Measurements from ENCODE around the gene CCDC40.

The CCDC40 gene

DNA sequence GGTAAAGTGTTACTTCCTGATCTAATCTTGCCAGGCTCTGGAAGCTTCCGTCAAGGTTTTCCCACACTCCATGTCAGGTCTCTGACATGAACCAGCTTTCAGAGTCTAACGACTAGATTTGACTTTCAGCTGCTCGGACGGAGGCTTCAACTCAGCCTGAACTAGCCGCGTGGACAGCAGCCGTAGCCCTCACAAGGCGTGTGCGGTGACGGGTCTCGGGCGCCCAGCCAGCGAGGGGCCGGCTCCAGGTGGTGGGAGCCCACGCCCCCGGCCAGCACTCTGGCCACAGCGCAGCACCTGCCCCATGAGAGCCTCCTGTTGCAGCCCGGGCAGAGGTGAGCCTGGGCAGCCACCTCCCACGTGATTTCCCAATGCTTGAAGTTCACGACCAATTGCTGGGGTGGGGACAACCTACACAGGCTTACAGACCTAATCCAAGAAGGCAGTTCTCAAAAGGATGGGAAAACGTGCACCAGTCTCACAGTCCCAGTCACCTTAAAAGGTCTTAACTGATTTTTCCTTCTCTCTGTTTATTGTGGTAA lies 46.3 kb upstream of the CCDC40 start:
- TF ChIP-seq, protein P1, sequence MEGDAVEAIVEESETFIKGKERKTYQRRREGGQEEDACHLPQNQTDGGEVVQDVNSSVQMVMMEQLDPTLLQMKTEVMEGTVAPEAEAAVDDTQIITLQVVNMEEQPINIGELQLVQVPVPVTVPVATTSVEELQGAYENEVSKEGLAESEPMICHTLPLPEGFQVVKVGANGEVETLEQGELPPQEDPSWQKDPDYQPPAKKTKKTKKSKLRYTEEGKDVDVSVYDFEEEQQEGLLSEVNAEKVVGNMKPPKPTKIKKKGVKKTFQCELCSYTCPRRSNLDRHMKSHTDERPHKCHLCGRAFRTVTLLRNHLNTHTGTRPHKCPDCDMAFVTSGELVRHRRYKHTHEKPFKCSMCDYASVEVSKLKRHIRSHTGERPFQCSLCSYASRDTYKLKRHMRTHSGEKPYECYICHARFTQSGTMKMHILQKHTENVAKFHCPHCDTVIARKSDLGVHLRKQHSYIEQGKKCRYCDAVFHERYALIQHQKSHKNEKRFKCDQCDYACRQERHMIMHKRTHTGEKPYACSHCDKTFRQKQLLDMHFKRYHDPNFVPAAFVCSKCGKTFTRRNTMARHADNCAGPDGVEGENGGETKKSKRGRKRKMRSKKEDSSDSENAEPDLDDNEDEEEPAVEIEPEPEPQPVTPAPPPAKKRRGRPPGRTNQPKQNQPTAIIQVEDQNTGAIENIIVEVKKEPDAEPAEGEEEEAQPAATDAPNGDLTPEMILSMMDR (conservative IDR thresholded peaks at IDR 0.05; ENCODE audit: low read depth): no peak
- DNase-seq (ENCODE audit: low spot score): no peak
- ChIA-PET CTCF (interaction anchor here (0.7 to 0.9 kb wide), 2 partner anchors 66 to 191 kb away, joined by 3 read pairs; no protein-coding TSS in a partner anchor), POLR2A (ENCODE audit: low non-redundant PET) (interaction anchor here (0.5 kb wide), 1 partner anchor 162 kb away, joined by 4 read pairs; no protein-coding TSS in a partner anchor)
- peak overlapping the region; percentile 13; the same call in 1 of the 2 replicates for H3K27ac ChIP-seq

DNA sequence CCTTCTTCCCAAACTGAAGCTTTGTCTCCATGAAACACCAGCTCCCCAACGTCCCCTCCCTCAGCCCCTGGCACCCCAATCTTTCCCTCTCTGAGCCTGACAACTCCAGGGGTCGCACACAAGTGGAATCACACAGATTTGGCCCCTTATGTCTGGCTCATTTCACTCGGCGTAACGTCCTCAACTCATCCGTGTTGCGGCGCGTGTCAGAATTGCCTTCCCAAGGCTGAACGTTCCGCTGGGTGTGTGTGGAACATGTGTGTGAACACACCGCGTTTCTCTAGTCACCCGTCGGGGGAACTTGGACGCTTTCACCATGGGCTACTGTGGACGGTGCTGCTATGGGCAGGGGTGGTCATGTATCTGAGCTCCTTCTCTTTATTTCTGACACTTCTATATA lies 45.7 kb upstream of the CCDC40 start:
- no peak for DNase-seq (ENCODE audit: low spot score)
- ChIA-PET CTCF (interaction anchor here (0.6 to 0.9 kb wide), 3 partner anchors 67 to 192 kb away, joined by 3 read pairs; no protein-coding TSS in a partner anchor), POLR2A (ENCODE audit: low non-redundant PET) (no interaction called here)
- TF ChIP-seq, protein P1 (conservative IDR thresholded peaks at IDR 0.05; ENCODE audit: low read depth): no peak
- H3K27ac ChIP-seq: peak overlapping the region; percentile 19; the same call in 1 of the 2 replicates

DNA sequence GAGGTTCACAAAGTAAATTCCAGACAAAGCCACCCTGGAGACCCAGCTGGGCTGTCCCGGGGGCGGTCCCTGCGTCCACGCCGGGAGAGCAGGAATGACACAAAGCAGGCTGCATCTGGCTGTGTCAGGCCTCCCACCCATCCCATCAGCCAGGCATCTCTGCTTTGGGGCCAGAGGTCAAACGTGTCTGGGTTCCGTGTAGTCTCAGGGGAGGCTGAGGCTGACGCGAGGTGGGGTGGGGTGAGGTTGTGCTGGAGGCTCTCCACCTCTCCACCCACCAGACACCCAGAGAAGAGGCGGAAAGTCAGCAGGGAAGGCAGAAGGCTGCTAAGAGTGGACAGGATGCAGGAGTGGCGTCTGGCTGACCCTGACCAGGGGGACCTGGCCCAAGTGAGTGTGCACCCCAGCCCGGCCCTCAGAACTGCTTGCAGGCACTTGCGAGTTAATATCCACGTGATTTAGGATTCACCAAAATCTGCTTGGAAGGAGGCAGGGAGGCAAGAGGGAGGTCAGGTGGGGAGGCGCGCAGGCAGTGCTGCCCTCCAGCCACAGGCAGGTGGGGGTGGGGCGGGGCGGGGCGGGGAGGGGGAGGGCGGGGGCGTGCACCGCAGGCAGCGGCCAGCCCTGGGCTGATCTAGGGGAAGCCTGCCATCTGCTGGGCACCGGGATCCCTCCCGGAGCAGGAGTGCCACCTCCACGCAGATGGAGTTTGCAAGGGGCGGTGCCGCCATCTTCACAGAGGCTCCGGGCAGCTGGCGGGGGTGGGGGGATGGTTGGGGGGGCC lies 45.1 kb upstream of the CCDC40 start:
- H3K27ac ChIP-seq: peak overlapping the region; percentile 86; the same call in 1 of the 2 replicates
- POLR2A ChIA-PET (ENCODE audit: low non-redundant PET): no interaction called here
- CTCF ChIA-PET: interaction anchor here (0.5 to 0.9 kb wide), 10 partner anchors 37 to 193 kb away, joined by 3 to 9 read pairs (median 4); no protein-coding TSS in a partner anchor
- DNase-seq (ENCODE audit: low spot score): peak; percentile 91
- TF ChIP-seq, protein P1 (conservative IDR thresholded peaks at IDR 0.05; ENCODE audit: low read depth): peak; percentile 67

DNA sequence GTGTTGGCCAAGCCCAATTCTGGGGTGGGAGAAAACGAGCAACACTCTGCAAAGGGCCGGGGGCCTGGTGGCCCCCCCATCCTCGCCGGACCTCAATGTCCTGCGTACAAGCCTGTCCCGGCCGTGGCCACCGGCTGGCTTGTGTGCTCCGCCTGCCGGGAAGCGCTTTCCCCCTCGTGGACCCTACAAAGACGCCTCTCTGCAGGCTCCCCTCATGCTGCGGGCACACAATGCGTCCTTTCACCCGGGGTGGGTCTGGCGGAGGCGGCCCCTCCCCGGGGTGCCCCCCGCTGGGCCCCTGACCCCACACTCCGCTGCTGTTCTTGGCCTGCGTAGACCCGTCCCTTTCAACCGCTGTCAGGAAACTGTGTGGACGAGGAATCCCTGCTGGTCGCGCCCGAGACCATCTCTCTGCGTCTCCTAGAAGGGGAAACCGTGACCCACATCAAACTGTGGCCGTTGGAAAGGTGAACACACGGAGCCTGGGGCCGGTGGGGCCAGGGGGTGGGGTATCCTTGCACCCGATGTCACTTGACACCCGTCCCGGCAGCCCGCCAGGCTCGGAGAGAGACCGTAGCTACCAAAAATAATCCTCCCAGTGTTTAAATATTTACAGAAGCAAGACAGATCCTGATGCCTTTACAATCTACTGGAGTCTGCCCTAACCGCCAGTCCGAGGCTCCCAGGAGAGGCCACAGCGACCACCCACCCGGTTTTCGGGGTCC lies 44.4 kb upstream of the CCDC40 start:
- TF ChIP-seq, protein P1 (conservative IDR thresholded peaks at IDR 0.05; ENCODE audit: low read depth): no peak
- DNase-seq (ENCODE audit: low spot score): no peak
- POLR2A ChIA-PET (ENCODE audit: low non-redundant PET): no interaction called here
- CTCF ChIA-PET: interaction anchor here (0.5 to 1.4 kb wide), 10 partner anchors 10 to 190 kb away, joined by 3 to 9 read pairs (median 4); no protein-coding TSS in a partner anchor
- peak overlapping the region; percentile 86 for H3K27ac ChIP-seq

DNA sequence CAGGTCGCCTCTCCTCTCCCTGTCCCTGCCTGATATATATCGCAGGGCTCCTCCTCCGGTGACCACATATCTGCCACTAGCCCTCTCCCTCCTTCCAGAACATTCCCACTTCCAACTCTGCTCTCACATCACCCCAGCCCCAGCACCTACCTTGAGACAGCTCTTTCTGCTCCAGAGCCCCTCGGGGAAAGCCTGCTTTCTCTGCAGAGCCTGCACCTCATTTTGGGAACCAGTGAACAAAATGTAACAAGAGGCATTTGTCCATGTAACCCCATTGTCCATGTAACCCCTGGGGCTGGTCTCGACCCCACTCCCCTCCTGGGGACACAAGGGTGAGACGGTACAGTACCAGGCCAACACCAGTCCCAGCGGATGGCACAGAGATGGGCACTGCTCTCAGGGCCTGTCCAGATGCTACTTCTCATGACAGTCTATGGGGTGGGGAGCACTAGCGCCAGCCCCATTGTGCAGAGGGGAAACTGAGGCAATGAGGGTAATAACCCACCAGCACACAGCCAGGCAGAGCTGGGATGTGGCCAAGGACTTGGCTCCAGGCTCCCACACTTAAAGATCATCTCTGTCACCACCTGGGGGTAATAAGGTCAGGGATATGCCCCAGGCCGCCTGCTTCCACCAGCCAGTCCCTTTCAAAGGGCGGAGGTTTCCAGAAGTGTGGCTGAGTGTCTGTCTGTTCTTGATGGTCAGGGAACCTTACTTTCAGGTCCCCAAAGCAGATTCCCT lies 43.6 kb upstream of the CCDC40 start:
- POLR2A ChIA-PET (ENCODE audit: low non-redundant PET): interaction anchor here (0.6 to 1.1 kb wide), 2 partner anchors 154 to 247 kb away, joined by 3 to 4 read pairs; partner anchors contain the start of gene CBX4
- DNase-seq (ENCODE audit: low spot score): no peak
- TF ChIP-seq, protein P1 (conservative IDR thresholded peaks at IDR 0.05; ENCODE audit: low read depth): no peak
- CTCF ChIA-PET: interaction anchor here (0.6 to 1.4 kb wide), 5 partner anchors 16 to 203 kb away, joined by 3 to 5 read pairs (median 3); no protein-coding TSS in a partner anchor
- H3K27ac ChIP-seq: peak overlapping the region; percentile 86

All from RWPE1 (cell line).